ENCODE results near the gene USP31. TPM values are rescaled to one million over a fixed set of nuclear protein-coding genes. Genes with fewer than 3 reads are reported as not detected.

The USP31 gene
- total RNA-seq, 4 donors from 2014 or later: 9.2 to 14.6 (median 12.4) TPM

DNA sequence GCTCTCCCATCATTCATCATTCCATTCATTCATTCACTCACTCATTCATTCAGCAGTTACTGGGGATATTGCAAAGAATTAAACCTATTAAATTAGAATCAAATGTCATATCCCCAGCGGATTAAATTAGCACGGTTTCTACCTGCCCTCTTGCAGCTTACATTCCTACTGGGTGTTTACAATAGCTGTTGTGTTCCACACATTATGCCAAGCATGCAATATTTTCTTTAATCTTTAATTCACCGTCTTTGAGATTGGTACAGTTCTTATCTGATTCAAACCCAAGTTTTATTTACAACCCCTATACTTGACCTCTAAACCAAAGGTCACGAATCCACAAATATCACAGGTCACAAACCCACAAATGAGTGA, 727 bp upstream of the USP31 start:
- H3K9me3 ChIP-seq: no peaks in the 10 kb centered on the region
- no peaks in the 10 kb centered on the region for H3K27me3 ChIP-seq
- DNase-seq (ENCODE audit: low spot score in 2 of 2): no peak
- H3K4me3 ChIP-seq: peak overlapping the region; percentile 21 to 74 (median 41)
- 49 to 57% methylated on average over 4 of the region's 4 CpGs for WGBS, 2 donors
- H3K4me1 ChIP-seq: peaks cover 0 to 32% (median 8%) of the 10 kb centered on the region in 4 donors
- no peak overlapping the region for H3K27ac ChIP-seq
- no peaks in the 10 kb centered on the region for H3K36me3 ChIP-seq
- TF ChIP-seq, protein P1, sequence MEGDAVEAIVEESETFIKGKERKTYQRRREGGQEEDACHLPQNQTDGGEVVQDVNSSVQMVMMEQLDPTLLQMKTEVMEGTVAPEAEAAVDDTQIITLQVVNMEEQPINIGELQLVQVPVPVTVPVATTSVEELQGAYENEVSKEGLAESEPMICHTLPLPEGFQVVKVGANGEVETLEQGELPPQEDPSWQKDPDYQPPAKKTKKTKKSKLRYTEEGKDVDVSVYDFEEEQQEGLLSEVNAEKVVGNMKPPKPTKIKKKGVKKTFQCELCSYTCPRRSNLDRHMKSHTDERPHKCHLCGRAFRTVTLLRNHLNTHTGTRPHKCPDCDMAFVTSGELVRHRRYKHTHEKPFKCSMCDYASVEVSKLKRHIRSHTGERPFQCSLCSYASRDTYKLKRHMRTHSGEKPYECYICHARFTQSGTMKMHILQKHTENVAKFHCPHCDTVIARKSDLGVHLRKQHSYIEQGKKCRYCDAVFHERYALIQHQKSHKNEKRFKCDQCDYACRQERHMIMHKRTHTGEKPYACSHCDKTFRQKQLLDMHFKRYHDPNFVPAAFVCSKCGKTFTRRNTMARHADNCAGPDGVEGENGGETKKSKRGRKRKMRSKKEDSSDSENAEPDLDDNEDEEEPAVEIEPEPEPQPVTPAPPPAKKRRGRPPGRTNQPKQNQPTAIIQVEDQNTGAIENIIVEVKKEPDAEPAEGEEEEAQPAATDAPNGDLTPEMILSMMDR (IDR thresholded peaks at IDR 0.05): no peak
- TF ChIP-seq EP300 (IDR thresholded peaks at IDR 0.05): no peak
- TF ChIP-seq POLR2A (IDR thresholded peaks at IDR 0.05): no peak

DNA sequence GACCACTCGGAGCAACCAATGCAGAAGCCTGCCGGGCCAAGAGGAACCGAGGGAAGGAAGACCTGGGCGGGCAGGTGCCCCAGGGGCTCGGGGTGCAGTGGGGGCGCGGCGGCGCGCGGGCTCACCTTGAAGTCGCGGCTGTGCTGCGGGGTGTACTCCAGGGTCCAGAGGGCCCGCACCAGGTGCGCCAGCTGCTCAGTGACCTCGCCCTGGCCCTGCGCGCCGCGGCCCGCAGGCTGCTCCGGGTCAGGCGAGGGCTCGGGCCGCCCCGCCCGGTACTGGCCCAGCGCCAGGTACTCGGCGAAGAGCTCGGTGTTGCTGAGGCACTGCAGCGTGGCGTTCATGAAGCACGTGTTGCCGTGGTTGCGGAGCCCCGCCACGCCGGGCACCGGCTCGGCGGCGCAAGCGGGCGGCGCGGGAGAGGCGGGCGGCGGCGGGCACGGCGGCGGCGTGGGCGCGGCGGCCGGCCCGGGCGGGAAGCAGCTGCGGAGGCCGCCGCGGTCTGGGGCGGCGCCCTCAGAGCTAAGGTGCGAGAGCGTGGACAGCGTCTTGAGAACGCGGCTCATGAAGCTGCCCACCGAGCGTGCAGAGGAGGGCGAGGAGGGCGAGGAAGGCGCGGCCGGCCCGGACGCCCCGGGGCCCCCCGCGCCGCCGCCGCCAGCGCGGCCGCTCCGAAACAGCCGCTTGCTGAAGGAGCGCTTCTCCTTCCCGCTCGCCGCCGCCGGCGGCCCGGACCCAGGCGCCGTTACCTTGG, 562 bp downstream of the USP31 start:
- DNase-seq (ENCODE audit: low spot score in 2 of 2): peak; percentile 27 to 29
- Histone ChIP-seq H3K36me3 (no peaks in the 10 kb centered on the region), H3K27me3 (no peaks in the 10 kb centered on the region), H3K27ac (peak overlapping the region in 2 of 4 donors; percentile 74 to 83), H3K4me1 (peaks cover 0 to 35% (median 8%) of the 10 kb centered on the region in 4 donors), H3K4me3 (peak overlapping the region; percentile 53 to 74 (median 66)), H3K9me3 (no peaks in the 10 kb centered on the region)
- WGBS, 2 donors: 0 to 2% methylated on average over 14 to 19 of the region's 103 CpGs
- TF ChIP-seq EP300 (IDR thresholded peaks at IDR 0.05): peak in 1 of 2 donors; percentile 8
- TF ChIP-seq, protein P1 (IDR thresholded peaks at IDR 0.05): no peak
- TF ChIP-seq POLR2A (IDR thresholded peaks at IDR 0.05): no peak

DNA sequence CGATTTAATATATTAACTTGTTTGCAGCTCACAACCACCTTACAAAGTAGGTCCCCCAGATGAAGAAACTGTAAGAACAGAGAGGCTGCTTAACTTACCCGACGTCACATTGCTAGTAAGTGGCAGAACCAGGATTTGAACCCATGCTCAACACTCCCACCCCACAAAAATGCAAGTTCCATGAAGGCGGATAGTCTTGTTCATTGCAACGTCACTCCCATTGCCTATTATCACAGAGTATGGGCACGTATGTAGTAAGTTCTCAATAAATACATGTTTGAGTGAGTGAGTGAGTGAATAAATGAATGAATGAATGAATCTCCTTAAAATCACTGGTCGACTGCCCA, 1.1 kb downstream of the USP31 start:
- no peaks in the 10 kb centered on the region for H3K36me3 ChIP-seq
- no peak for DNase-seq (ENCODE audit: low spot score in 2 of 2)
- H3K27ac ChIP-seq: peak overlapping the region in 2 of 4 donors; percentile 74 to 83
- H3K27me3 ChIP-seq: no peaks in the 10 kb centered on the region
- TF ChIP-seq EP300 (IDR thresholded peaks at IDR 0.05) (no peak), POLR2A (IDR thresholded peaks at IDR 0.05) (no peak)
- TF ChIP-seq, protein P1 (IDR thresholded peaks at IDR 0.05): no peak
- H3K4me1 ChIP-seq: peaks cover 0 to 40% (median 8%) of the 10 kb centered on the region in 4 donors
- peak overlapping the region; percentile 53 to 74 (median 66) for H3K4me3 ChIP-seq
- 54 to 57% methylated on average over 7 of the region's 7 CpGs for WGBS, 2 donors
- no peaks in the 10 kb centered on the region for H3K9me3 ChIP-seq

DNA sequence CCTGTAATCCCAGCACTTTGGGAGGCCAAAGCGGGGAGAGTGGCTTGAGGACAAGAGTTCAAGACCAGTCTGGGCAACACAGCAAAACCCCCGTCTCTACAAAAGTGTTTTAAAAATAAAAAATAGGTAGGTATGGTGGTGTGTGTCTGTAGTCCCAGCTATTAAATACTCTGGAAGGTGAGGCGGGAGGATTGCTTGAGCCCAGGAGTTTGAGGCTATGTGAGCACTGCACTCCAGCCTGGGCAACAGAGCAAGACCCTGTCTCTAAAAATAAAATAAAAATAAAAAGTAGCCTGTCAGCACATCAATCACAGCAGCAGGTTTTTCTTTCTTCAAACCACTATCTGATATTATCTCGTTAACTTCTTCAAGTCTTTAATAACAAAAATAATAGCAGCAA, 1.6 kb downstream of the USP31 start:
- 88 to 92% methylated on average over 4 of the region's 4 CpGs for WGBS, 2 donors
- Histone ChIP-seq H3K27me3 (no peaks in the 10 kb centered on the region), H3K9me3 (no peaks in the 10 kb centered on the region), H3K4me3 (no peak overlapping the region), H3K4me1 (peaks cover 0 to 45% (median 8%) of the 10 kb centered on the region in 4 donors), H3K36me3 (no peaks in the 10 kb centered on the region), H3K27ac (no peak overlapping the region)
- TF ChIP-seq POLR2A (IDR thresholded peaks at IDR 0.05) (no peak), EP300 (IDR thresholded peaks at IDR 0.05) (no peak)
- TF ChIP-seq, protein P1 (IDR thresholded peaks at IDR 0.05): no peak
- no peak for DNase-seq (ENCODE audit: low spot score in 2 of 2)

DNA sequence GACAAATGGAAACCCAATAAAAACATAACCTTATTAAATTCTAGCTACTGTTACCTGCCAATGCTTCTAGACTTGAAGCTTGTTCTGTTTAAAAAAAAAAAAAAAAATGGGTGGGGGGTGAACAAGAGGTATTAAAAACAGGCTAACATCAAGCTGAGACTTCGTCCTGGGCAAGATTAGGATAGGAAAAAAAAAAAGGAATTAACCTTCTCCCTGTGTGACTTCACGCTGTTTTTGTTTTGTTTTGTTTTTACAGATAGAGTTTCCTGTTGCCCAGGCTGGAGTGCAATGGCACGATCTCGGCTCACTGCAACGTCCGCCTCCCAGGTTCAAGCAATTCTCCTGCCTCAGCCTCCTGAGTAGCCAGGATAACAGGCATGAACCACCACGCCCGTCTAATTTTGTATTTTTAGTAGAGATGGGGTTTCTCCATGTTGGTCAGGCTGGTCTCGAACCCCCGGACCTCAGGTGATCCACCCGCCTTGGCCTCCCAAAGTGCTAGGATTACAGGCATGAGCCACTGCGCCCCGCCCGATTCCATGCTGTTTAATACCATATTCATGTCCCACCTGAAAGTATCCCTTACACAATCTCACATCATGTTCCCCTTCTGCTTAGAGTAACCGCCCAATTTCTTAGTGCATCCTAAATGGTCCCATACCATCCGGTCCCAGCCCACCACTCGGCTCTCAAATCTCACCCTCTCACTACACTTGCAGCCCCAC, 2.2 kb downstream of the USP31 start:
- TF ChIP-seq POLR2A (IDR thresholded peaks at IDR 0.05): no peak
- Histone ChIP-seq H3K4me1 (peaks cover 0 to 48% (median 11%) of the 10 kb centered on the region in 4 donors), H3K27ac (no peak overlapping the region), H3K27me3 (no peaks in the 10 kb centered on the region), H3K9me3 (no peaks in the 10 kb centered on the region), H3K4me3 (no peak overlapping the region), H3K36me3 (no peaks in the 10 kb centered on the region)
- WGBS, 2 donors: 85 to 89% methylated on average over 17 of the region's 17 CpGs
- DNase-seq (ENCODE audit: low spot score in 2 of 2): no peak

Measured in tibial nerve (tissue), 4 donors.